ENCODE data around the gene PXDN. TPM values are rescaled to one million over a fixed set of nuclear protein-coding genes. Genes with fewer than 3 reads are reported as not detected.
A peak's percentile ranks its signal among the peaks of the same experiment; 100 is the strongest.

Gene PXDN
- total and polyA plus RNA-seq, 7 donors = 4.1 to 15.4 (median 9.4) TPM

DNA sequence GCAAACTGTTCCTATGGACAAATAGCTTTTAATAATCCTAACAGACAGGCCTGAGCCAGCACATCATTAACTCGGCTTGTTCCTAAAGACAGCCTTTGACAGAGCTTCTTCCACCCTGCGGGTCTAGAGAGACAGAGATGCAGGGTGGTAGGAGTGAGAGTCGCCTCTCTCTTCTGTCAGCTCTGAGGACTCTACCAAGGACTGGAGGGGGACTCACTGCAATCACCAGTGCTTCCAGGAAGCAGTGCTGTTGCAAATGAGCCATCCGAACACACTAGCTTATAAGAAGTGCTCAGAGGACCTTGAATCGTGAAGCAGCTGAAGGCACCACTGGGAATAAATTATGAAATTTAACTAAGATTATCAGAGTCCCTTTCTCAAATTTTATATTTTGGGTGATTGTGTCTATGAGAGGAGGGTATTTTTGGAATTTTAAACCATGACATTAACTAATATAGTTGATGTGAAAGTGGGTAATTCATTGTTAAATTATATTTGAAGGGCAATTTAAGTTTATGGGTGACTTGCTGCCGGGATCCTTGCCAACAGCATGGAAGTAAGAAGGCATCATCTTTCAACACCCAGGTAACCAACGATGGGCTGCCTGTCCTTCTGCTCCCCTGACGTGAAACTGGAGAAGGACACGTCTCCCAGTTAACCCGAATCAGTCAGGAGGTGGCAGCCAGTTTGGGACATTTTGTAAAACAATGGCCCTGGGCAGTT is 43.6 kb upstream of the PXDN start:
- 62 to 68% (median 64%) methylated on average over 10 of the region's 10 CpGs for WGBS, 3 donors
- no peaks in the 10 kb centered on the region for H3K27me3 ChIP-seq (ENCODE audit: insufficient read depth in 3 of 3, low read length in 2 of 3)
- no peak overlapping the region for H3K4me3 ChIP-seq
- peaks cover 5% of the 10 kb centered on the region for H3K4me1 ChIP-seq
- H3K27ac ChIP-seq = no peak overlapping the region
- peak in 1 of 4 donors; percentile 17 for ATAC-seq
- TF ChIP-seq, protein P1, sequence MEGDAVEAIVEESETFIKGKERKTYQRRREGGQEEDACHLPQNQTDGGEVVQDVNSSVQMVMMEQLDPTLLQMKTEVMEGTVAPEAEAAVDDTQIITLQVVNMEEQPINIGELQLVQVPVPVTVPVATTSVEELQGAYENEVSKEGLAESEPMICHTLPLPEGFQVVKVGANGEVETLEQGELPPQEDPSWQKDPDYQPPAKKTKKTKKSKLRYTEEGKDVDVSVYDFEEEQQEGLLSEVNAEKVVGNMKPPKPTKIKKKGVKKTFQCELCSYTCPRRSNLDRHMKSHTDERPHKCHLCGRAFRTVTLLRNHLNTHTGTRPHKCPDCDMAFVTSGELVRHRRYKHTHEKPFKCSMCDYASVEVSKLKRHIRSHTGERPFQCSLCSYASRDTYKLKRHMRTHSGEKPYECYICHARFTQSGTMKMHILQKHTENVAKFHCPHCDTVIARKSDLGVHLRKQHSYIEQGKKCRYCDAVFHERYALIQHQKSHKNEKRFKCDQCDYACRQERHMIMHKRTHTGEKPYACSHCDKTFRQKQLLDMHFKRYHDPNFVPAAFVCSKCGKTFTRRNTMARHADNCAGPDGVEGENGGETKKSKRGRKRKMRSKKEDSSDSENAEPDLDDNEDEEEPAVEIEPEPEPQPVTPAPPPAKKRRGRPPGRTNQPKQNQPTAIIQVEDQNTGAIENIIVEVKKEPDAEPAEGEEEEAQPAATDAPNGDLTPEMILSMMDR (IDR thresholded peaks at IDR 0.05) = no peak
- no peaks in the 10 kb centered on the region for H3K36me3 ChIP-seq (ENCODE audit: insufficient read depth in 1 of 2, low read depth in 1 of 2)
- no peak for DNase-seq
- no peaks in the 10 kb centered on the region for H3K9me3 ChIP-seq
- intact Hi-C loops (cut with DNase I) = no loop called here

DNA sequence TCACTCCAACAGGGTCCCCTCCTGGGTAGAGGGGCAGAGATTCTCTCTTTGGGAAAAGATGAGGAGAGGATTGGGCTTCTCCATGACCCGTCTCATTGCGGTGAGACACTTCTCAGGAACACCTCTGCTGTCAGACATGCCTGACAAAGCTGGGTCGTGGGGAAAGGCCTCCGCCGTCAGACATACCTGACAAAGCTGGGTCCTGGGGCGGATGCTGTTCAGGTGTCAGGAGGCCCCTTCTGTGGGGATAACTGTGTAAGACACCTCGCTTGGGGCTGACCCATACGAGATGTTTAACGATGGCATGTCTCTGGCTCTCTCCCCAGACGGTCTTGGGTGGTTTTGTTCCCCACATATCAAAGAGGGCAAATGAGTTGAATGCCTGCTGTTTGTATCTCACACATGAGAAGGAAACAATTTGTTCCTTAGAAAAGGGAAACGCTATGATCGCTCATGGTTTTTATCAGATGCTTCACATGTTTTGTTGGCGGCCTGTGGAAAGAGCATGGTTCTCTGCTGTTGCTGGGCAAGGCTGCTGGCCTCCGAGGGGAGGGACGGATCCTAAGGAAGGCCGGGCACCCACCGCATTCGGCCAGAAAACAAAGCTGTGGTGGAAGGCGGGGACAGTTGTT is 40.8 kb upstream of the PXDN start:
- TF ChIP-seq, protein P1 (IDR thresholded peaks at IDR 0.05) = no peak
- Histone ChIP-seq H3K4me3 (no peak overlapping the region), H3K36me3 (ENCODE audit: insufficient read depth in 1 of 2, low read depth in 1 of 2) (no peaks in the 10 kb centered on the region), H3K9me3 (no peaks in the 10 kb centered on the region), H3K4me1 (no peaks in the 10 kb centered on the region), H3K27ac (no peak overlapping the region), H3K27me3 (ENCODE audit: insufficient read depth in 3 of 3, low read length in 2 of 3) (peaks cover 0 to 2% (median 0%) of the 10 kb centered on the region in 3 donors)
- 87 to 94% (median 93%) methylated on average over 19 of the region's 19 CpGs for WGBS, 3 donors
- ATAC-seq = no peak
- intact Hi-C loops (cut with DNase I) = no loop called here
- DNase-seq = no peak

DNA sequence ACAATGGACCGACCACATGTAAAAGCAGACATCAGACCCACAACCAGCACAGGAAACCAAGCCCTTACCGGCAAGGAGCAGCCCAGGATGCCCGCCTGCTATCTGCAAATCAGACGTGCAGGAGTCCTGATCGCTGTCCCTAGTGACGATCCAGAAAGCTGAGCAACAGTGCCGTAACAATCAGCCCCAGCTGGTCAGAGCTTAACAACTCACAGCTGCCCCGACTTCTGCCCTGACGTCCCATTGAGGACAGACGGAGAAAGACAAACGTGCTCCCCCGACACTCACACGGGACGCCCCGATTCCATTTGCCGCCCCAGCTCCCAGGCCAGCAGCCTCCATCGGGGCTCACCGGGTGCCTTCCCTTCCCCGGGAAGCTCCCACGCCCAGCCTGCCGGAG is 39.8 kb upstream of the PXDN start:
- Histone ChIP-seq H3K27me3 (ENCODE audit: insufficient read depth in 3 of 3, low read length in 2 of 3) (peaks cover 0 to 2% (median 0%) of the 10 kb centered on the region in 3 donors), H3K4me1 (no peaks in the 10 kb centered on the region), H3K27ac (no peak overlapping the region), H3K36me3 (ENCODE audit: insufficient read depth in 1 of 2, low read depth in 1 of 2) (no peaks in the 10 kb centered on the region), H3K4me3 (no peak overlapping the region), H3K9me3 (no peaks in the 10 kb centered on the region)
- intact Hi-C loops (cut with DNase I) = no loop called here
- 26 to 36% (median 27%) methylated on average over 21 of the region's 21 CpGs for WGBS, 3 donors
- TF ChIP-seq, protein P1 (IDR thresholded peaks at IDR 0.05) = no peak
- no peak for DNase-seq
- no peak for ATAC-seq

DNA sequence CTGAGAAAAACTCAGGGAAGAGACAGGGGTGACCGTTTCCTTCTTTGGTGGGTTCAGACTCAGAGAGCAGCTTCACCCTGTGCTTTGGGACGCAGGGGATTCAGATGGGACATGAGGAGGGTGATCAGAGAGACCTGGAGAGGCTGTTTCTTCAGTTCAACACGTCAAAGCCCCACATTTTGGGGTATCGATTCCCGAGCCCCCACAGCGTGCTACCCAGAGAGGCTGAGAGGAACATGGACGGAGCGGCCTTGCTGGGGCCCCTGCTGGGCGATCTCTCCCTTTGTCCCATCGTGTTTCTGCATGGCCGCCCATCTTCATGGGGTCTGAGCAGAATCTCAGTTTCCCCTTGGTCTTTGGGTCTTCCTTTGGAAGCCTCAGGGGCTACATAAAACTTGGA is 38.2 kb upstream of the PXDN start:
- Histone ChIP-seq H3K36me3 (ENCODE audit: insufficient read depth in 1 of 2, low read depth in 1 of 2) (no peaks in the 10 kb centered on the region), H3K27ac (no peak overlapping the region), H3K4me1 (no peaks in the 10 kb centered on the region), H3K9me3 (no peaks in the 10 kb centered on the region), H3K27me3 (ENCODE audit: insufficient read depth in 3 of 3, low read length in 2 of 3) (peaks cover 0 to 2% (median 0%) of the 10 kb centered on the region in 3 donors), H3K4me3 (no peak overlapping the region)
- TF ChIP-seq, protein P1 (IDR thresholded peaks at IDR 0.05) = no peak
- no peak for ATAC-seq
- intact Hi-C loops (cut with DNase I) = no loop called here
- 92 to 99% (median 94%) methylated on average over 11 of the region's 11 CpGs for WGBS, 3 donors
- DNase-seq = no peak
